Stimulated activated CD4-positive, alpha-beta T cell treated with anti-CD3 and anti-CD28 coated beads, Interleukin-4, amount 100 ng/mL, for 4 hours (primary cell): Measurements from ENCODE around the gene FITM1.

Experiments used
- DNase-seq, 2 experiments: peaks; one replicate each; pipeline ENCODE4 v3.0.0-alpha.2; 2020

FITM1 gene, protein sequence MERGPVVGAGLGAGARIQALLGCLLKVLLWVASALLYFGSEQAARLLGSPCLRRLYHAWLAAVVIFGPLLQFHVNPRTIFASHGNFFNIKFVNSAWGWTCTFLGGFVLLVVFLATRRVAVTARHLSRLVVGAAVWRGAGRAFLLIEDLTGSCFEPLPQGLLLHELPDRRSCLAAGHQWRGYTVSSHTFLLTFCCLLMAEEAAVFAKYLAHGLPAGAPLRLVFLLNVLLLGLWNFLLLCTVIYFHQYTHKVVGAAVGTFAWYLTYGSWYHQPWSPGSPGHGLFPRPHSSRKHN

DNA sequence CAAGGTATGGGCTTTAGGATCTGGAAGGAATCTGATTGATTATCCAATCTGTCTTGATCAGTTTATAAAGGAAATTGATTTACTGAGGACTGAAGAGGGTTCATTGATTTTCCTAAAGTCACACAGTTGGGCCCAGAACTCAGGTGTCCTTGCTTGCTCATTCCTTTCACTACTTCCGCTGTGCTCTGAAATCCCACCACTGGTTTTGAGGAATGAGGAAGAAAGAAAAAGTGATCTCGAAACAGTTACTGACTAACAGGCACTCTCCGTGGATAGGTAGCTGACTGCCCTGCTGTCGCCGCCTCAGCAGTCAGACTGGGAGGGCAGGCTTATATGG, at the start of gene FITM1:
TSS of gene FITM1 (plus strand) at position 280 of the 337 bp plus-strand sequence. CDS start 905 bp downstream, outside the sequence.
- no peak for DNase-seq

DNA sequence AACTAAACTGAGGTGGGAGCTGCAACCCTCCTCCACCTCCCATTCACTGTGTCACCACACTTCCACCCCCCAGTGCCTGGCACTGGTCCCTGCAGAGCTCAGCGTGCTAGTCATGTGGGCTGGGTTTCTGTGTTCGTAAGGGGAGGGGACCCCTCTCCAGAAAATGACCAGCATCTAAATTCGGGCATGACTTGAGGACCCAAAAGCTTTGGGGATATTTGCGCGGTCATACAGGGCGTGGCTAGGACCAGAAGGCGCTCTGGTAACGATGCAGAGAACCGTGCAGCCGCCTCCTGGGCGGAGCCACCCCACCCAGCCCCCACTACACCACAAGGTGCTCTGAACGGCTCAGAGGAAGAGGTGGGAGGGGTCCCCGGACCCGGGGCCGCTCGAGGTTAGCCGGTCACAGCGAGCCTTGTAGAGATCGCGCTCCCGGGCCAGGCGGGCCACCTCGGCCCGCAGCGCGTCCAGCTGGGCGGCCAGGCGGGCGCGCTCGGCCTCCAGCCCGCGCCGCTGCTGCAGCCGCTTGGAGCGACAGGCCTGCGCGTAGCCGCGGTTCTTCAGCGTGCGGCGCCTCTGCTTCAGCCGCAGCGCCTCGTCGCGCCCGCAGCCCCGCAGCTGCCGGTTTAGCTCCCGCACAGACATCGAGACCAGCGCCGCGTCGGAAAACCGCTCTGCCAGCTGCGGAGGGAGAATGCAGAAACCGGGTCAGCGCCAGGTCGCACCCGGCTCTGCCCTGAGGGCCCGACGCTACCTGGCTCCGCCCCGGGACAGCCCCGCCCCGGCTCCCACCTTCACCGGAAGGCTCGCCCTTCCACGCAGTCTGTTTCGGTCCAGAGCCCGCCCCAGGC, 49.3 kb upstream of the FITM1 start:
- peak; percentile 63 to 64 for DNase-seq

DNA sequence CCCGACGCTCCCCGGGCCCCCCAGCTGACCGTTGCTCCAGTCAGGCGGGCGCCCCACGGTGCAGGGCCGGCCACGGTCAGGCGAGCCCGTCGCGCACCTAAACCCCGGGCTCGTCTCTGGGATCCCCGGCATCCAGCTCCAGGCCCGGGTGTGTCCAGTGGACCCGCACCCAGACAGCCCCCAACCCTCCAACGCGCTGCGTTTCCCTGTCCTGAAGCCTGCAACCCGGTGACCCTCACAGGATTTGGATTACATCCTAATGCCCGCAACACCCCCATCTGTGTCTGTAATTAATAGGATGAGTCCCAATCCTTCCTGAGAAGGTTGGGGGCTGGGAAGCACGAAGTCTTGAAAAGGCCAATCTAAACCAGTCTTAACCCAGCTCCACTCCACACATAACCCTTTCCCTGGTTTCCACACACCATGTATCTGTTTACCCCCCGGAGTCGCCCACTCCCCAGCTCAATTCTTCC, 48.7 kb upstream of the FITM1 start:
- no peak for DNase-seq

DNA sequence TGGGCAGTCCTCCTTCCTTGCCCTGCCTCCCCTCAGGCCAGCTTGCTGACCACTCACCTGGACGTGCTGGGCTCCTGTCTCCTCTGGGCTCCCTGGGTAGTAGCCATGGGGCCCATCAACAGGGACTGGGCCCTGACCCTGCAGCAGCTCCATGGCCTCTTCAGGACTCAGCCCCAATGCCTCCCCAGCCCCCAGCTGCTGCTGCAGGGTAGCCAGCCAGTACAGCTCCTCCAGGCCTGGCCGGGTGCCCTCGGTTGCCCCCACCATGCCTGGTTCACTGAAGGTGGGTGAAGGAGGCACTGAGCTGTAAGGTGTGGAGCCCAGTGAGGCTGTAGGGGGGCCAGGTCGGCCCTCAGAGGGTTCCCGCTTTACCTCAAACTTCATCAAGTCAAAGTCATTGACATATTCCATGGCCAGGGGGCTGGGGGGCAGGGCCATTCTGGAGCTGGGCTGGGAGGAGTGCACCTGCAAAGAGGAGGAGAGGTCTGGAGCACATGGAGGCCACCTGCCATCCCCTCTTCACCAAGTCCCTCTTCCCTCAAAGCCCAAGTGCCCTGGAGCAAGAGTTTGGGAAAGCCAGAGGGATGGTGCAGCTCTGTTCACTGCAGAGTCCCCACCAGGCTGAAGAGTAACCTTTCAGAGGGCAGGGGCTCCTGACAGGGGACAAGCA, 47.9 kb upstream of the FITM1 start:
- DNase-seq: no peak

DNA sequence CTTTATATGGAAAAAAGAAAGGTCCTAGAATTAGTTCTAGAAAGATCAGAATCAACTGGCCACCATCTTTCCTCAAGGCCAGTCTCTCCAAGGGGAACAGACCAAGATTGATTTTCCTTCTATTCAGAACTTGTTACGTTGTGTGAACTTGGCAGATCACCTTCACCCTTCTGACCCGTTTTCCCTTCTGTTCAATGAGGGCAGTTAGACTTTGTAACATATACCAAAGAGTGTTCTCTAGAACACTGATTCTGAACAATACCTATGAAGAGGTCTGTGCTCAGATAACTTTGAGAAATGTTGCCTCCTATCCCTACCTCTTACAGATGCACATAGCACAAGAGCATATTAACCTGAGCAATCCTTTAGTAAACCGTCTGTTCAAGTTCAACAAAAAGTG, 47.0 kb upstream of the FITM1 start:
- DNase-seq: no peak

DNA sequence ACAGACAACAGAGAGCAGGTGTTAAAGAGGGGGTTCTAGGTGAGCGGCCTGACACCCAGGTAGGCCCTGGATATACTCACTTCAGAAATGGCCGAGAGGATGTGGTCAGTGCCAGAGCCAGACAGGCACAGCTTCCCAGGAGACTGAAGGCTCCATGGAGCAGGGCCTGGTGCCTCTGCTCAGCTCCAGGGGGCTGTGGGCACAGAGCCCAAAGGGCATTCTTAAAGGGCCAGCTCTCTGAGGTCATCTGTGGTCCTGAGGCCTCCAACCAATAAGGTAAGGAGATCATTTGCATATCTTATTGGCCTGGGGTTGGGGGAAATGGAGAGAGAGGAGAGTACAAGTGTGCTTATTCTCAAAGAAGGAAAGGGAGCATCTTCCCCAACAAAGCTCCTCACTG, 46.0 kb upstream of the FITM1 start:
- DNase-seq: no peak

DNA sequence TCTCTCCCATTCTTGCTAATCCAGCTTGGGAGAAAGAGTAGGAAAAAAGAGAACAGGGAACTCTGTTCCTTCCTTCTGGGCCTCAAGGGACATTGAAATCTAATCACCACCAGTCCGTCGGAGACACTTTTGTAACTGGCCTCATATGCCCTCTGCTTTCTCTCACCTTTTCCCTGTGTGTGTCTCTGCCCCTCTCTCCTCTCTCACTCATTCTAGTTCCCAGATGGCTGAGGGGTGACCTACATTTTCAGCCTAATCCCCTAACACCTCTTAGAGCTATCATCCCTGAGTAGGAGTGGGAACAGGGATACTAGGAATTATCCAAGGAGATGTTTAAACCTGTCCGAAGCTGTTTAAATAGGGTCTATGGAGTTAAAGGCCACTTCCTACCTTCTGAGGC, 45.2 kb upstream of the FITM1 start:
- no peak for DNase-seq

DNA sequence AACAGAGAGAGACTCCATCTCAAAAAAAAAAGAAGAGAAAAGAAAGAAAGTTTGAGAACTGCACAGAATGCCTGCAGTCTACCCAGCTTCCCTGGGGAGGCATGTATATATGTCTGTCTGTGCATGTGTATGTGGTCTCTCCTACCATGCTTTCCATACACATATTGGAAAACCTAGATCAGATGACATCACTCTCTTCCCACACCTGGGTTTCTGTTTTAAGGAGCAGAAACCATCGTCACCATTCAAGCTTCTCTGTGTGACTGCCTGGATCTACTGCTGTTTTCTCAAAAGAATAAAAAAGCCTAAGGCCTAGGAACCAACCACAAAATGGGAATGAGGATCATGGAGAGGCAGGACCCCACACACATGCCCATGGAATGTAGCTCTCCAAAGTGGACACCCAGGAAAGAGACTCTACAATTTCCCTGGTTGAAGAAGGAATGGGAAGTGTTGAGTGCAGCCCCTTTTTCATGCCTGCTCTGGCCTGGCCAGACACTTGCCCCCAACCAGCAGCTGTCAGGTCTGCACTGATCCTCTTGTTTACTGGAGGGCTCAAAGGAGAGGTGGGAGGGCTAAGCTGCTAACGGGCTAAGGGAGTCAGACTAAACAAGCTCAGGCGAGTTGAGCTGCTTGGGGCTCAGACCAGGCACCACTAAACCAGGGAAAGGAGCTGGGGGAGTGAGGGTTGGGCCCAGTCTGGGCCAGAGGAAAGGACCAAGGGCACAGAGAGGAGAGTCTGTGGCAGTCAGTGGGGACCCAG, 44.1 kb upstream of the FITM1 start:
- DNase-seq: no peak

DNA sequence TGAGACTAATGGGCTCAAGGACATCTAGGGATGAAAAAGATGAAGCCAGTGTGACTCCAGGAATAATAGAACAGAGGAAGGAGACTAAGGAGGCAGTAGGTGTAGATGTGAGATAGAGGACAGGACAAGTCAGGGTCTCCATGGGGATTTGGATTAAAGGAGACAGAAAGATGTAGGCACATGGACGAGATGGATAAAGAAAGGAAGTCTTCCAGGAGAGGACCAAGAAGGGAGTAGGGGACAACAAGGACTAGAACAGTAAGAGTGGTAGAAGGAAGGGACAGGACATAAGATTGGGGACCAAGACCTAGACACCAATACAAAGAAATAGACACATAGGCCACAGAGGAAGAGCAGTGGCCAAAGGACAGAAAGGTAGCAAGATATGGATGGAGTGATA, 43.5 kb upstream of the FITM1 start:
- no peak for DNase-seq

DNA sequence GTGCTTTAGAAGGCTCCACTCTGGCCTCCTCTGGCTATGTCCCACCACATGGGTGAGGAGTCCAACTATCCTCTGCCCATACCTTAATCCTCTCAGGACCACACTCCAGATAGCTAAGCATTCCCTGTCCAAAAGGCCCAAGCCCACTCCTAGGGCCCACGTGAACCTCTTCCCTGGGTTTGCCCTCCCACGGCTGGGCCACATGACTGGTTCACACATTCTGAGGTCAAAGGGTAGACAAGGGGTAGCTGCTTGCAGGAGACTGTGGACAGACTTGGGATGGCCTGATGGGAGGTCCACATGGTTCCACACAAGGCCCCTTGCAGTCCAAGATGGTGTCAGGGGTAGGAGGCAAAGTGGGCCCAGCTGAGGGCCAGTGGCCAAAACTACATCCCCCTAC, 42.4 kb upstream of the FITM1 start:
- no peak for DNase-seq

DNA sequence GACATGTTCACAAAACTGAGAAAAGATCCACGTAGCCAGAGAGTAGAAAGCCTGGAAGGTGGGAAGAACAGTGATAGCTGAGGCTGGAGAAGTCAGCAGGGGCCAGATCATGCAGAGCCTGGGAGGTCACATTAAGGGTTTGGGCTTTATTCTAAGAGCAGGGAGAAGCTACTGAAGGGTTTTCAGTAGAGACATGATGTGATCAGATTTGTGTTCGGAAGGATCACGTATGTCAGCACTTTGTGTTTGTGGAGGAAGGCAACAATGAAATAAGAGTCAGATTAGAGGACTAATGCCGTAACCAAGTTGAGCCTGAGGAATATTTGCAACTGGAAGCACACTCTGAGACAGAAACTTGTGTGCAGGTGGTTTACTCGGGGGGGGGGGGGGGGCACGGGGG, 40.6 kb upstream of the FITM1 start:
- no peak for DNase-seq

DNA sequence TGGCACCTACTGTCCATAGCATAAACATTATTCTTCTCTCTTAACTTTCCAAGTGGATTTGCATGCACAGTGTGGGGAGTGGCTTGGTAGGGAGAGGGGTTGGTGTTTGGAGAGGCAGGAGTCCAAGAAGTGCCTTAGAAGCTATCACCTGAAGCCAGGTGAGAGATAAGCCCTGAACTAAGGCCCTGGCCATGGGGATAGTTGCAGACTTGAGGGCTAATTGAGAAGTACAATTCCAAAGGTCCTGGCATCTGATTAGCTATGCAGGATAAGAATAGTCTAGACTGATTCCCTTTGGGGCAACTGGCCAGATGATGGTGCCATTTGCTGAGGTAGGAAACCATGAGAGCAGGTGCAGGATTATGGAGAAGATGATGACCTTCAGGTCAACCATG, 38.4 kb upstream of the FITM1 start:
- no peak for DNase-seq

DNA sequence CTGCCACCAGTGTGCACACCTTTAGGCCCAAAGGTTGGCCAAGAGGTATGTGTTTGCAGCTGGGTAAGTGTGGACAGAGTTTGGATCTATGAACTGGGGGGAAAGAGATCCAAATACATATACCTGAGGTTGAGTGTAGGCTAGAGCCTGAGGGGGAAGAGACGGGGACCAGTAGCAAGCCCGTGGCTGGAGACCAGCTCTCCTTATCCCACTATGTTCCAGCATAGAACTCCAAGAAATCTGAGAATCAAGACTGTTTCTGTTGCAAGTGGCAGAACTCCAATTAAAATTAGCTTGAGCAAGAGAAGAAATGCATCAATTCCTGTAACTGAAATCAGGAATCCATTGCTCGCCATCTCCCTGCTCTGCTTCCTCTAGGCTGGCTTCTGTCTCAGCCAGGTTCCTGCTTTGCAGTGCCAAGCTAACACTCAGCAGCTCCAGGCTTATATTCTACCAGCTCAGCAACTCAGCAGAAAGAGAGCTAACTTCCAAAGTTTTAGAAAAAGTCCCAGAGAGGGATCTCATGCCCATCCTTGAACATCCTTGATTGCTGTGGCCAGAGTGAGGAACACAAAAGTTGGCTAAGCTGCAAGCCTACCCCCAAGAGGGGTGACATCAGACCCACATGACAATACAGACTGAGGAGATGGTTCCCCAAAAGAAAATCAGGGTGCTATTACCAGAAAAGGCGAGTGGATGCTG, 37.8 kb upstream of the FITM1 start:
- DNase-seq: no peak

DNA sequence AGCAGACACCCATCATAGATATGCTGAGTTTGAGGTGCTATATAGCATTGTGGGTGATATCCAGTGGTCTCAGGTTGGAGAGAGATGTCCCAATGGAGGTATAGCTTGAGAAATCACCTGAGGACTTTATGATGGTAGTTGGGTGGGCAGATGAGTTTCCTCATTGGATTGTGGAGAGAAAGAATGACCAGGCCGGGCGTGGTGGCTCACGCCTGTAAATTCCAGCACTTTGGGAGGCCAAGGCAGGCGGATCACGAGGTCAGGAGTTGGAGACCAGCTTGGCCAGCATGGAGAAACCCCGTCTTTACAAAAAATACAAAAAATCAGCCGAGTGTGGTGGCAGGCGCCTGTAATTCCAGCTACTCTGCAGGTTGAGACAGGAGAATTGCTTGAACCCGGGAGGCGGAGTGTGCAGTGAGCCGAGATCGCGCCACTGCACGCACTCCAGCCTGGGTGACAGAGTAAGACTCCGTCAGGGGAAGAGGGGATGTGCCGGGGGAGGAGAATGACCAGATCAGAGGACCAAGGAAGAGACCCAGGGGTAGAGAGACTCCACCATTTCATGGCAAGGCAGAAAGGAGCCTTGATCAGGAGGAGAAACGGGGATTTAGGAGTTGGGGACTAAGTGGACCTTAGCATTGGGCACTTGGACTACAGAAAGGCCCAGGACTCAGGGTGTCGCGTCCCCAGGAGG, 37.1 kb upstream of the FITM1 start:
- DNase-seq: no peak

DNA sequence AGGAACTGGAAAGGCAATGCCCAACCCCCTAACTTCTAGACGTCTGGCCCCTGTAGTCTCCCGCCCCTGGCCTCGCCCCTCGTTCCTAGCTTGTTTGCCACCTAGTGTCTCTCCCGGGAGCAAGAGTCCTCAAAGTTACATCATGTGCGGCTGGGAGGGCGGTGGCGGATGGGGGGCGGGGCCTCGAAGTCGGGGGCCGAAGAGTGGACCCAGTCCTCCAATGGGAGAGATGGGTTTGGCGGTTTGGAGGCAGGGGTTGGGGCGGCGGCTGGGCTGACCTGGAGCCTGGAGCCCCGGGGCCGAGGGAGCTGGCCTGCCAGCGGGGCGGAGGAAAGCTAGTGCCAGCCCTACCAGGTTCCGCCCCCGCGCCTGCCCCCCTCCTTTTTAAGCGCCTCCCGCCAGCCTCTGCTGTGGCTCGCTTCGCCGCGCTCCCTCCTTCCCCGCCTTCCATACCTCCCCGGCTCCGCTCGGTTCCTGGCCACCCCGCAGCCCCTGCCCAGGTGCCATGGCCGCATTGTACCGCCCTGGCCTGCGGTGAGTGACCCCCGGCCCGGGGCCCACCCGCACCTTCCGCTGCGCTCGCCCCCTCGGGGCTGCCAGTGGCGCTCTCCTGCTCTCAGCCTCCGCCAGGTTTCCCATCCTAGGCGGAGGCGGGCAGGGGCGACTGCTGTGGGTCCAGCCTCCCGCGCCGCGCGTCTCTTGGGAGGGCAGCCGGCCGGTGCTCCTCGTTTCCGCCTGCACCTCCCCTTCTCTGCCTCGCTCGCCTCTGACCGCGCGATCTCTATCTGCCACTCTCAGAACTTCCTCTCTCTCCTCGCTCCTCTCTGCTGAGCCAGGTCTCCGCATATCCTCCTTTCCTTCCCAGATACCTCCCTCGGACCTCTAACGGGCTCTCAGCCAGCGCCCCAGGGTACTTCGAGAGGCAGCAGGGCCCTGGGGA, 36.3 kb upstream of the FITM1 start, which contains the start of gene PCK2:
TSS of gene PCK2 (plus strand) at position 411 of the 940 bp plus-strand sequence. CDS start at position 506, 95 bp downstream.
- peak; percentile 82 to 90 for DNase-seq

DNA sequence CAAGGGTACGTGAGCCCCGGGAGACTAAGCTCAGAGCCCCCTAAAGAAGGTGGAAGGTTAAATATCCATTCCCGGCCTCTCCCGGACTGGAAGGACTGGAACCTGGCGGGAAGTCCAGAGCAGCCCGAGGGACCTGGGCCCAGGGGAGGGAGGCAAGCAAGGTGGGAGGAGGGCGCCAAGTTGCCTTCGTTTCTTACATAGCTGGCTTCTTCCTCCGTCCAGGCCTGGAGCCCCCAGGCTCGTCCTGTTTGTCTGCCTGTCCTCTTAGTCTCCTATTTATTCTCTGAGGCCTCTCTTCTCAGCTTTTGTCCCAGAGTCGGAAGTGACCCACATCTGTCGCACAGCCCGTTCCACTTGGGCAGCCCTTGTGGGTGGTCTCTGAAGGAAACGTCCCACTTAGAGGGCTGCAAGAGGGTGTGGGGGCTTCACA, 35.6 kb upstream of the FITM1 start:
- DNase-seq: no peak

DNA sequence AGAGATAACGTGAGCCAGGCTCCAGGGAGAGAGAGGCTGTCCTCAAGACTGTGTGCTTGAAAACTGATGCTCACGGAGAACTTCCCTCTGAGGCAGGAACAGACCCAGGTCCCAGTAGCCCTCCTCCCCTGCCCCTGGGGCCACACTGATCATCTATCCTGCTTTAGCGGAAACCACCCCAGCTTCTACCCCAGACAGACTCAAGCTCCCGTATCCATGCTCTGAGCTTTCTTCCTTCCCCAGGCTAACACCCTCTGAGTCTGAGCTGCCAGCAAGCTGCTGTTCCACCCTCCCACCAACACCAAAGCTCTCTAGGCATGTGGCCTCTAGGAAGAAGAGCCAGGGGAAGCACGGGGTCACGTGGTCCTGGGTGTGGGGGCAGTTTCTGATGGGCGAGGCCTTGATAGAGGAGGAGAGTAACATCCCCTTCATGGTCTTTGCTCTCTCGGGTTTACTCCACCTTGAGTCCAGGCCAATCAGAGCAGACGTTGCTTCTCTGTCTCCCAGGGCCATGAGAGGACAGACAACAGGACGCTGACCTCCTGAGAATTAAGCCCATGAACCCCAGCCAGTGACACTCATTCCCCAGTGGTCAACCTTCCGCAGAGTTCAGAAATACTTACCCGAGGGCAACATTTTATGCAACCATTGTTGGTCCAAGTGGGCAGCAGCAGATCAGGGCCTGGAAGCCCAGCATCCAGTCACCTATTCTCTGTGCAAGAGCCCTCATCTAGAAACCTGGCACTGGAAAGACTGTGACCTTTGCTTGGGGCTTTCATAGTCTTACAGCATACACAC, 35.0 kb upstream of the FITM1 start:
- DNase-seq: peak; percentile 49 to 59

DNA sequence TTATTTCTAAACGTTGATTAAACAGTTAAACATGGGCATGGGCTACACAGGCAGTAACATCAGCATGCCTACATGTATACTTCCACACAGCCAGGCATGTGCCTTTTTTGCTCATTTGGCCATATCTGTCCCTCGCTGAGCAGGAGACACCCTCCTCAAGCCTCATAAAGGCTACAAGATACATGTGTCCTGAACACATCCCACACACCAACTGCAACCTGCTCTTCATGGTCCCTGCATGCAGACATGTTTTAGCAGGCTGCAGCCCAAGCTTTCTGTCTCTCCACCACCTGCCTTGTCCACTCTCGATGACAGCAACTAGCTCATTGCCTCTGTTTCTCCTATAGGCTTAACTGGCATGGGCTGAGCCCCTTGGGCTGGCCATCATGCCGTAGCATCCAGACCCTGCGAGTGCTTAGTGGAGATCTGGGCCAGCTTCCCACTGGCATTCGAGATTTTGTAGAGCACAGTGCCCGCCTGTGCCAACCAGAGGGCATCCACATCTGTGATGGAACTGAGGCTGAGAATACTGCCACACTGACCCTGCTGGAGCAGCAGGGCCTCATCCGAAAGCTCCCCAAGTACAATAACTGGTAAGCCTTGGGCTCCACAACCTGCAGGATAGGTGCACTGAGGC, 33.8 kb upstream of the FITM1 start:
- DNase-seq: no peak
